Cerebellar cortex (tissue), 1 donor: ENCODE data around the gene FGFBP3.
"Not testable (repeated sequence)": the region's sequence is repeated elsewhere in the genome, so short reads cannot be mapped to it uniquely, and the experiment has no call there.

ENCODE experiments used
- DNase-seq: peaks from one replicate; pipeline ENCODE4 v3.0.0-alpha.2; 2015; ENCODE audit warnings: low spot score

Gene FGFBP3

GRCh38 chr10:91901784-91902677, 7.3 kb downstream of the FGFBP3 start:
- DNase-seq = peak; percentile 80

DNA sequence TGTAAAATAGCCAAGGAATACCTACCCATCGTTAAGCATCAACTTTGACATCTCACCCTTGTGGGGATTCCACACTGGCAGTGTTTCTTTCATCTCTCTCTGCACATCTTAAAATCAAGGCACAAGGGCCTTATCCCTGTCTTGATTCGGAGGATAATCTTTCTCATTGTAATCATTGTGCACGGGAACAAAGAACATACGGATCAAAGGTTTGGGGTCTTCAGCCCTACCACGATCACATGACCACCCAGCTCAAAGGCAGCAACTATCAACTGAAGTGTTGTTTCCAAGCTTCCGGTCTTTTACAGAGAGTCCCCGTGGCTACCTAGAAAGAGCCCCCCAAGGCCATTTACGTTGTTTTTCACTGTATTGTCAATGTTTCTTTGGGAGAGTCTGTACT, 11.9 kb downstream of the FGFBP3 start:
- DNase-seq = no peak

- no peak for DNase-seq
Observed at GRCh38 chr10:91896212-91896756, 13.0 kb downstream of the FGFBP3 start.

DNA sequence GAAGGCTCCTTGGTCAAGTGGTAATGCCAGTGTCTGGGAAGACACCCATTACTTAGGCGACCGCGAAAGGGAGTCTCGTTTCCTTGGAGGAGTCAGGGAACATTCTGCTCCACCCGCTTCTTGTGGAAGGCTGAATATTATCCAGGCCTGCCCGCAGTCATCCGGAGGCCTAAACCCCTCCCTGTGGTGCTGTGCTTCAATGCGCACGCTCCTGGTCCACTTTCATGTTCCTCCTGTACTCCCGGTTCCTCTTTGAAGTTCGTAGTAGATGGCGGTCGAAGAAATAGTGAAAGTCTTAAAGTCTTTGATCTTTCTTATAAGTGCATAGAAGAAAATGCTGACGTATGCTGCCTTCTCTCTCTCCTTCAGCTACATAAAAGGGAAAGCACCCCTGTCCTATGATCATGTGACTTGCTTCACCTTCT, 15.0 kb downstream of the FGFBP3 start:
- not testable (repeated sequence) for DNase-seq

DNA sequence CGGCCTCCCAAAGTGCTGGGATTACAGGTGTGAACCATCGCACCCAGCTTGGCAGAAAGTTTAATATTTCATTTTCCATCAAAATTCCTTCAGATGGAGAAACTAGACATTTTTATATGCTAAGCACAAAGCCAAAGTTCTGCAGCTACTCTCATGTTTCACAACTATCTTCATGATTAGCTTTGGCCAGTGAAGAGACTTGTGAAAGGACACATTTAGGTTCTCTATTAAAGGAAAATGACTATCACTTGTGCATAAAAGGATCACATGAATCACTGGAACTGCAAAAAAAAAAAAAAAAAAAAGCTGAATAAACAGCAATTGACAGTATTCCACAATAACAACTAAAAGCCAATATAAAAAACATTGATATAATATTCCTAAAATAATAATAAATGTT, 16.2 kb downstream of the FGFBP3 start:
- no peak for DNase-seq

DNA sequence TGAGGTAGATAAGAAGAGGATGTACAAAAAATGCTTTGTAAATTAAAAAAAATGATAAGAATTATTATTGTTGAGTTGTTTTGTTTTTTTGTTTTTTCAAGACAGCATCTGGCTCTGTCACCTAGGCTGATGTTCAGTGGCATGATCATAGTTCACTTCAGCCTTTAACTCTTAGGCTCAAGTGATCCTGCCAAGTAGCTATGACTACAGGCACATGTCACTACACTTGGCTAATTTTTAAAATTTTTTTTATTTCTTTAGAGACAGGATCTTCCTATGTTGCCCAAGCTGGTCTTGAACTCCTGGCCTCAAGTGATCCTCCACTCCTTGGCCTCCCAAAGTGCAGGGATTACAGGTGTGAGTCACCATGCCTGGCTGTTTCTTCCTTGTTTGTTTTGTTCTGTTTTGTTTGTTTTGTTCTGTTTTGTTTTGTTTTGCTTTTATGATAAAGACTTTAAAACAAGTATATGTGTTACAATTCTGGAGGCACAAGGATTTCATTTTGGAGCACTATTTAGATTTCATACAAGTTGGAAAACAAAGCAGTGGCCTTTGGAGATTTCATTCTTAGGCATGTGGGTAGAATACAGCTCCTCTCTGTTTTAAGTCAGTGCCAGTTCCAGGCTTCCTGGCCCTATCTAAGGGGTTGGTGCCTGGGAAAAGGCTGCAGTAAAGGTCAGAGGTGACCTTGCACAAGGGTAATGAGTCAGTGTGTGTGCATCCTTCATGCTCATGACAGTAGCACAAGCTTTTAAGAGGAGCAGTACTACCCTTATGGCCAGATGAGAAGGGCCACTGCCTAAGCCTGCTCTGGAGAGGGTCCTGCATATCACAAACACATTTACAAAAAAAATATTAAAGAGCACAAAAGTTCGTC, 17.9 kb downstream of the FGFBP3 start:
- DNase-seq = no peak

DNA sequence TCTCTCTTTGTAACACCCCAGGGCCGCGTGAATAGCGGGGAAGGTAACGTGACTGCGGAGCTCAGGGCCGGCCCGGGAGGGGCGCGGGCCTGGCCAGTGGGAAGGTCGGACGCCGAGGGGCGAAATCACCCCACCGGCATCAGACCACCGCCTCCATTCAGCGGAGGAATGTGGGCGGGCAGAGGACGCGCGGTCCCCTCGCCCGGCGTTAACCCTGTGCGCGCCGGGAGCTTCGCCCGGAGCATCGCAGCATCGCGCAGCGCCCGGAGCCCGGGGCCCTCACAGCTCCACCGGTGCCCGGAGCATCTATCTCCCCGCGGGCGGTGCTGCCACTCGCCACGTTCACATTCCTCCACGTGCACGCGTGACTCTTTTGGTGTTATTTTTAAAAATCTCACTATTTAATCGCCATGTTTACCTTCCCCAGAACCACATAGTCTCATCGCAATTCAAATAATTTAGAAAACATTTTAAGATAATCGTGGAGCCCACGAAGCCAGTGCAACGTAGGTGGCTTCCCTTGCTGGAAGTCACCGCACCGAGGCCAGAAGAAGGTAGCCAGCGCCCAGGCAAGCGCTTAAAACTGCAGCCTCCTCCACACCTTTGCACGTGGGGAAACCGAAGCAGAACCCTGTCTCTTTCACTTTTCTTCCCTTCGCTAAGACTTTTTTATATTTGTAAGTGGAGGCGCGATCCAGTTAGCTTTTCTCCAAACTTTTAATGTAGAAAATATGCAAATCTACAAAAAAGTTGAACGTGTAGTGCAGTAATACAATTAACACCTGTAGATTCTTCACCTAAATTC, 21.8 kb downstream of the FGFBP3 start:
- DNase-seq = no peak

DNA sequence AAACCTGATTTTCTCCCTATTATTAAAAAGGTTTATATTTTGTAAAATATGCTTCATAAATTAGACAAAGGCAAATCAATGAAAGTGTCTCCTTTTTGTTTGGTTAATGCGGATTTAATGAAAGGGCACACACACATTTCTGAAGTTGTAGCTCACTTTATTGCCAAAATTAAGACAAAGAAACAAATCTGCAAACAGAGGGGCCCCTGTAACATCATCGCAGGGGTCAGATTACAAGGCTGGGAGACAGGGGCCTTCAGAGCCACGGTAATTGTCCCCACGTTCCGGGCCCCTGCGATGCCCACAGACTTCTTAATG, 22.4 kb downstream of the FGFBP3 start:
- peak; percentile 91 for DNase-seq

- DNase-seq = peak; percentile 60
Observed at GRCh38 chr10:91885362-91886079, 23.8 kb downstream of the FGFBP3 start.

- peak; percentile 78 for DNase-seq
Observed at GRCh38 chr10:91884536-91884935, 24.8 kb downstream of the FGFBP3 start.

DNA sequence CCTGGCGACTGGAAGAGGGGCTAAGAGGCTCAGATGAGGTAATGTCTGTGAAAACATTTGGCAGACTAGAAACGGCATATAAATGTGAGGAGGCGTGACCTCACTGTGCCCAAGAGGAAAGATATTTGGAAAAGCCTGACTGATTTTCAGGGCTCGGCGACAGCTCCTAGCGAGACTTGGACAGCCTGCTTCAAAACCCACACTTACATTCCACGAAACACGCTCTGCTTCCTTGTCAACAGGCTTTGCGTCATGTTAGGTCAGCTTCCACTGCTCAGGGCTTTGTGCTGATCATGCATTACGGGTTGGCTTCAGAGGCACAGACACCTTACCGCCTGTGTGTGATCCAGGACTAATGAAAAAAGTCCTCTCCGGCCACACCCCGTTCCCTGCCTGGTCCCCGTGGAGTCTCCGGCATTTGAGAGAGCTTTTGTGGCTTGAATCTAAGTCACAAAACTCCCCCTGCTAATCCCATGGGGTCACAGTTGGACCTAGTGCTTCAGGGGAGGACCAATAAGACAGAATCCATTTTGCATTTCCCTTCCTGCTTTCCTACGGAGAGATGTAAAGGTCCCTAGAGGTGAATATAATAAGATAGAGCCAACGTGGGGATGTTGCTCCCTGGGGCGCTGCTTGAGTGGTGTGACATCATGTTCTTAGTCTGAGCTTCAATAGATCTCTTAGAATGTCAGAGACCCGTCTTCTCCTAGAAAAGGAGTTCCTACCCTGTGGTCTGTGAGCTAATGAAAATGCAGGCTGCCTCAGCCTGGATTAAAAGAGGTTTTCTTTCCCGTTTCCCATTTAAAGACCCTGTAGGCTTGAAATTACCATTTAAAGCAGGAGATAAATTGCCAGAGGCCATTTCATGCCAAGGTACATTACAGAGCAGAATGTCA, 25.5 kb downstream of the FGFBP3 start:
- DNase-seq = peak; percentile 95

DNA sequence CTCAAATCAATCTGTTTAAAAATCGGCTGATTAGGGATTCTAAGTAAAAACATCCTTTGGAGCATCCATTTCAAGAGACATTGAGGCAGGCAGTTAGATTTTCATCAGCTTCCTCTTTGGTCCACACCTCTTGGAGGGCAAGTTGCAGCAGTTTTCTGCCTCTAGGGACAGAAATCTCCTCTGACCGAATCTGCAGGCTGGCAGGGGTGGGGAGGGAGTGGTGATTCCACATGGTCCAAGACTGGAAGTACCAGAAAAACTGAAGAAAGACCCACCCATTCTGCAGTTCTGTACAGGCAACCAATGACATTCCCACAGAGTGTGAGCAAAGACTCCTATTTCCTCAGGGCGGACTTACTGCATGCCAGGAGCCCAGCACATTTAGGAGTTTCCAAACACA, 29.0 kb downstream of the FGFBP3 start:
- DNase-seq = peak; percentile 78

DNA sequence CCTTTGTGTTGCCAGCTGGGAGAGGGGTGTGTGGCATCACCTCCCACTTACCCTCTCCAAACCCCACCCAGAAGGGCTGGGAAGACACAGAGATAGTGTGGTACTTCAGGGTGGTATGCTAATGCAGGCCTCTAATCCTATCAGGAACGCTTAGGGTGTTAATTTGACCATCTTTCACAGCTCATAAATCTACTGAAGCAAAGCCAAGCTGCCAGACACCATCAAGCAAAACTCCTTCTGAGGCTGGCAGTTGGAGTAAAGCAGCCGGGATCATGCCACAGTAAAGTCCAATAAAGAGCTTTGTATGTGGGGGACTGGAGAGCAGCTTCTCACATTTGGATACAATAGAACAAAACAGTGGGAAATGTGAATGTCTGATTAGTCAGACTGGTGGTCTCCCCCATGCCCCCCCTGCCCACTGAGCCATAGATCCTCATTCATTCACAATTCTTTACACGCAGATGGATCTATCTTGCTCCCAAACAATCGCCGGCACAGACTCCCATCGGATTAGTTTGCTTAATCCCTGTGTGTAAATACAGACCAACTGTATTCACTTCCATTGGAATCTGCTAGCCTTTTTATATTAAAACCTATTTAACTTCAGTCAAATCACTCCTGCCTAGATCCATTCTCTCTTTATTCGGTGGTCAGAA, 29.6 kb downstream of the FGFBP3 start:
- no peak for DNase-seq

DNA sequence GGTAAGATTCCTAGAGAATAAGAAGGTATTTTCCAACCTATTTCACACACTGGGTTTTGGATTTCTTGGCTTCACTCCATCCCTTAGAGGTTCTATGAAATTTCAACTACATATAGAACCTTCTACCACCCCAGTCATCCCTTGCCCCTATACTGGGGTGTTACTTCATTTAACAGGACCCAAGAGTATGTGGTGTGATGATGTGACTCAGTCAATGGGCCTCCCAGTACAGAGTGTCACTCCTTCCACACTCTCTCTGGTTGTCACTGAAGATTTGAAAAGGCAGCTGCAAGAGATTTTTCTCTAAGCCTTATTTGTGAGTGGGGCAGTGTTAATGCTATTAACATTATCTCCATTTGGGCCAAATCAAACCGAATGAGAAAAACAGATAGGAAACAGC, 33.5 kb downstream of the FGFBP3 start:
- no peak for DNase-seq

DNA sequence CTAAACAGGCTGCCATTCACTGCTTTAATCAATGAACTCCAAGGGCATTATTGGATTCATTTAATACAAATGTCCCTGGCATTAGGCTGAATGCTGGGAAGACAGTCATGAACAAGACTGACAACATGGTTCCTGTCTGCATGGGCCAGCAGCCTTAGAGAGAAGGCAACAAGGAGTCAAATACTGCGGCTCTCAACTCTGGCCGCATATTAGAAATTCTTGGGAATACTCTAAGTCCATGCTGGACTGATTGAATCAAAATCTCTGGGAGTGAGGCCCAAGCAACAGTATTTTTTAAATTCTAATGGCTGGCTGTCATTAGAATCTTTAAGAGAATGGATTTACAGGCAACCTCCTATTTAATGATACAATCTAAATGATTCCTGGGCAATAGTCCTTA, 34.1 kb downstream of the FGFBP3 start:
- DNase-seq = no peak

GRCh38 chr10:91865562-91866081, 43.7 kb downstream of the FGFBP3 start:
- no peak for DNase-seq

DNA sequence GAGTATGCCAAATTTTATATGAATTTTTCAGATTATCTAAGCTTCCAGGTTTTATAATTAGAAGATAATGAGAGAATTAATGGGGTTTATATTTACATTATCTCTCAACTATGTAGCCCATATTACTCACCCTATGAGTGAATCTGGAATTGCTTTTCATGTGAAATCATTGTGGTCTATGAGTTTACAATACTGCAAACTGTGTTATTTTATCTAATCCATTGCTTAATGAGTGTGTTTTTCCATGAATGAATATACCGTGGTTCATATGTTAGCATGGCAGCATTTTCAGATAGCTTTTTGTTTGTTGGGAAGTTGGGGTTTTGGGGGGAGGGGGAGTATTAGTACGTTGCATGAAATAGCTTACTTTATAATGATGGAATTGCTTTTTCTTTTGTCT, 44.5 kb downstream of the FGFBP3 start:
- DNase-seq = no peak

DNA sequence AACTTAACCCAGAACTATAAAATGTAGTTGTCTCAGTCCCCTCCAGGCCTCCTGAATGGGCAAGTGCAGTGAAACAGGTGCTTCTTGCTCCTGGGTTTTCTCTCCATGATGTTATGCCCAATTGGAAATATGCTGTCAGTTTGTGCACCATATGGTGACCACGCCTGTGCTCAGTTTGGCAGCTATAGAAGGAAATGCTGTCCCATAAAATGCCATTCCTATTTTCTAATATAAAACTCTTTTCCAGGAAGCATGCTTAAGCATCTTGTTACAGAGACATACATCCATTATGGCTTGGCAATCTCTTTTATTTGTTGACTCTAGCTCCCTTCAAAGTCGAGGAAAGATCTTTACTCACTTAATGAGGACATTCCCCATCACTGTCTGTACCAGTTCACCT, 45.2 kb downstream of the FGFBP3 start:
- DNase-seq = peak; percentile 82

DNA sequence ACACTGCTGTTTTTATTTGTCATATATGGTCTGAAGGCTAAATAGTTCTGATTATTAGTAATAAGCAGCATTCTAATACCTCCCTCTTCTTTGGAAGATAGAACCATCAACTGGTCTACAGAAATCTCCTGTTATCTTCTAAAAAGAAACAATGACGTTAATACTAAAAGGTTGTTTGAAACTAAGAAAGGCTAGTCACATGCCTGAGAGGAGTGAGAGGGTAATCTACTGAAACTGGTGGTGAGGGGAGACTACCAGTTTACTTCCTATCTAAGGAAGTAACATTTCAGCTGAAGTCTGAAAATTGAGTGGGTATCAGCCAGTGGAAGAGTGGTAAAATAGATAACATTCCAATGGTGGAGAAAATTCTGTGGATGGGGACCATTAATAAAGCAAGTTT, 48.4 kb downstream of the FGFBP3 start:
- DNase-seq = no peak

DNA sequence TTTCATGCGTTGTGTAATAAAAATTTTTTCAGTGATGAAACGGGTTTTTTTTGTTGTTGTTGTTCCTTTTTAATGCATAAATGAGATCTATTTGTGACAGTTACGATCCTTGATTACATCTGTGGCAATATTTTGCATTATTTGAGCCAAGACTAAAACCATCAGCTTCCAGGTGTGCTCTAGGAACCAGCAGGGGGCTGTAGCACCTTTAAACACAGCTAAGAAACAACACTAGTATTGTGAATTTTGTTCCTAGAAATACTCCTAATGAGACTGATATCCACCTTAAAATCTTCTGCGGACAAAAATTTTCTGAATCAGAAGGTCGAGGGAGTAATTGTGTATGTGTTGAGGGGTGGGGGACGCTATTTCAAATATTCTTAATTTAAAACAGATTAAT, 52.6 kb downstream of the FGFBP3 start:
- peak; percentile 41 for DNase-seq
